Cardiac muscle cell (in vitro differentiated cells and primary cell): ENCODE measurements around the gene MSMB. TPM values are rescaled to one million over a fixed set of nuclear protein-coding genes. Genes with fewer than 3 reads are reported as not detected.

ENCODE experiments used
- DNase-seq, 2 donors: peaks; one replicate each; pipeline versions ENCODE4 v3.0.0 to v3.0.0-alpha.2; 2010 to 2017; ENCODE audit warnings: low read depth in 1 of 2, low spot score in 1 of 2
- H3K27ac ChIP-seq: fragments of 200-600 bp; sonication (generic); 2 replicates; pipeline ENCODE4 v1.5.1; 2016
- H3K27me3 ChIP-seq: fragments of 200-600 bp; sonication (generic); 2 replicates; pipeline ENCODE4 v1.6.0; 2016; ENCODE audit warnings: control low read depth
- H3K36me3 ChIP-seq: fragments of 200-600 bp; sonication (generic); 2 replicates; pipeline ENCODE4 v1.5.1; 2016; ENCODE audit warnings: control low read depth
- H3K4me1 ChIP-seq: fragments of 200-600 bp; sonication (generic); 2 replicates; pipeline ENCODE4 v1.8.1; 2017; ENCODE audit warnings: low read depth, mild to moderate bottlenecking, mixed run types
- H3K4me3 ChIP-seq: fragments of 200-600 bp; sonication (generic); 2 replicates; pipeline ENCODE4 v1.5.1; 2016; ENCODE audit warnings: mild to moderate bottlenecking
- H3K9me3 ChIP-seq: fragments of 200-600 bp; sonication (generic); 2 replicates; pipeline ENCODE4 v1.5.1; 2017; ENCODE audit warnings: low read depth, mild to moderate bottlenecking, control low read depth
- polyA plus RNA-seq: library from polyadenylated mRNA; unstranded; fragments of >200 nt; fragmentation: Nextera tagmentation; extraction: Ambion mirVana; gene quantifications from 2 replicates; pipeline ENCODE4 v1.2.1, GENCODE V29; 2016
- total RNA-seq: library from RNA; depleted of rRNA; stranded (reverse); fragments of >200 nt; gene quantifications from 2 replicates; pipeline ENCODE4 v1.2.3, GENCODE V29; 2016
- TF ChIP-seq, protein P1 (sequence below): IDR thresholded peaks from 2 replicates; pipeline ENCODE4 v1.5.1; 2012; ENCODE audit warnings: low read depth, mild to moderate bottlenecking, low read length

Gene MSMB
- total and polyA plus RNA-seq, 2 experiments from 2014 or later = not detected

DNA sequence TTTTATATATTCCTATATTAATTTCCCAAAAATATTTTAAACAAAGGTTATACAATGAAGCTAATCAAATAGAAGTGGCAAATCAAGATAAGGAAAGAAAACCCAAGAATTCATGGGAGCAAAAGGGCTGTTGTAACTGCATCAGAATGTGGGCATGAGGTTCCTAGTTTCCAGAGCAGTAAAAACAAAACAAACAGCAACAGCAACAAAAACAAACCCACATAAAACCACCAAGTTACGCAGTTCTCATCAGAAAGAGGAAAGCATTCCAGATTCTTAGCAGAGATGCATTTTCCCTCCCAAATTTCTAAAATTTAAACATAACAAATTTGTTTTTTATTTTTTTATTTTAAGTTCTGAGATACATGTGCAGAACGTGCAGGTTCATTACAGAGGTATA, 34.8 kb upstream of the MSMB start:
- Histone ChIP-seq H3K9me3 (no peaks in the 10 kb centered on the region), H3K27me3 (no peaks in the 10 kb centered on the region), H3K27ac (no peak overlapping the region), H3K4me3 (no peak overlapping the region), H3K4me1 (no peaks in the 10 kb centered on the region), H3K36me3 (no peaks in the 10 kb centered on the region)
- TF ChIP-seq, protein P1, sequence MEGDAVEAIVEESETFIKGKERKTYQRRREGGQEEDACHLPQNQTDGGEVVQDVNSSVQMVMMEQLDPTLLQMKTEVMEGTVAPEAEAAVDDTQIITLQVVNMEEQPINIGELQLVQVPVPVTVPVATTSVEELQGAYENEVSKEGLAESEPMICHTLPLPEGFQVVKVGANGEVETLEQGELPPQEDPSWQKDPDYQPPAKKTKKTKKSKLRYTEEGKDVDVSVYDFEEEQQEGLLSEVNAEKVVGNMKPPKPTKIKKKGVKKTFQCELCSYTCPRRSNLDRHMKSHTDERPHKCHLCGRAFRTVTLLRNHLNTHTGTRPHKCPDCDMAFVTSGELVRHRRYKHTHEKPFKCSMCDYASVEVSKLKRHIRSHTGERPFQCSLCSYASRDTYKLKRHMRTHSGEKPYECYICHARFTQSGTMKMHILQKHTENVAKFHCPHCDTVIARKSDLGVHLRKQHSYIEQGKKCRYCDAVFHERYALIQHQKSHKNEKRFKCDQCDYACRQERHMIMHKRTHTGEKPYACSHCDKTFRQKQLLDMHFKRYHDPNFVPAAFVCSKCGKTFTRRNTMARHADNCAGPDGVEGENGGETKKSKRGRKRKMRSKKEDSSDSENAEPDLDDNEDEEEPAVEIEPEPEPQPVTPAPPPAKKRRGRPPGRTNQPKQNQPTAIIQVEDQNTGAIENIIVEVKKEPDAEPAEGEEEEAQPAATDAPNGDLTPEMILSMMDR = no peak
- DNase-seq = no peak

DNA sequence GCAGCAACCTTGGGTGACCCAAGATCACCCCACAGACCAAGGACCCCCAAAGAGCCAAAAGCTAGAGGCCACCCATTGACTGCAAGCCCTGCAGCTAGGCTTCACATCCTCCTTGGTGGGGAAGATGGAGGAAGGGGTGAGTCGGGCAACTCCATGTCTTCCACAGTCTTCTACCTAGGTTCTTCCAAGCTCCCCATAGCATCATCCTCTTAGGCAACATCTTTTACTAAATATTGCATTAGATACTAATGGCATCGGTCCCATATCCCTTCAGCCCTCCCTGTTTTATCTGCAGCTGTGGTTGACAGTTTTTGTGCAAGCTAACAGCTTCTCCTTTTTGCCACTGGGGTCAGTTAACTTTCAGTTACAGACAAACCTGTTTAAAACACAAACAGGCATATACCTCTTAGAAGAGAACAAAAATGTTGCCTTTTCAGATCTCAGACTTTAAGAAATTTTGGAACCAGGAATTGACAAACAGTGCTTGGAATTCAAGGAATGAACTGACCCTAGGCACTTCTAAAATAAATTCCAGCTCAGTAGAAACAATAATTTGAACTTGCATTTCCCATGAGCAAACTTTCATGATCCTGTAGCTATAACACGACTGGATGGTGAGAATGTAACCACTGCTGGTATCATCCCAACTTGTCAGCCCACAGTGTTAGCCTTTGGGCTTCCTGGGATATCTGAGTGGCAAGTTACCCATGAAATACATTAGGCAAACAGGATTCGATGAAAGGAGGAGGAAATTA, 33.9 kb upstream of the MSMB start:
- TF ChIP-seq, protein P1 = no peak
- Histone ChIP-seq H3K4me3 (no peak overlapping the region), H3K4me1 (no peaks in the 10 kb centered on the region), H3K27me3 (no peaks in the 10 kb centered on the region), H3K27ac (no peak overlapping the region), H3K9me3 (no peaks in the 10 kb centered on the region), H3K36me3 (no peaks in the 10 kb centered on the region)
- peak in 1 of 2 donors; percentile 53 for DNase-seq

DNA sequence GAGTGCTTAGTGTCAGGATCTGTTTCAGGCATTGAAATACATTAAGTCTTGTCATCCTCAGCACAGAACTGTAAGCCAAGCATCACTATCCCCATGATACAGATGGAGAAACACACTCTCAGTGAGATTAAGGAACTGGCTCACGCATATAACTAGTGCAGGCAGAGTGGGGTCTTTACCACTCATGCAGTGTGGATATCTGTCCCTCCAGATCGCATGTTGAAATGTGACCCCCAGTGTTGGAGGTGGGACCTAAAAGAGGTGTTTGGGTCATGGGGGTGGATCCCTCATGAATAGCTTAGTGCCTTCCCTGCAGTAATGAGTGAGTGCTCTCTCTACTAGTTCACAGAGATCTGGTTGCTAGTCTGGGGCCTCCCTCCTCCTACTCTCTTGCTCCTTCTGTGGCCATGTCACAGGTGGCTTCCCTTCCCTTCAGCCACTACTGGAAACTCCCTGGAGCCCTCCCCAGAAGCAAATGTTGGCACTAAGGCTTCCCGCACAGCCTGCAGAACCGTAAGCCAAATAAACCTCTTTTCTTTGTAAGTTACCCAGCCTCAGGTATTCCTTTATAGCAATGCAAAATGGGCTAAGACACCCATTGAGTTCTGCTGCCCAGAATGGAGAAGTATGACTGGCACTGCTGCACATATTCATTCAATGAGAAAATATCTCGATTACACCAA, 31.8 kb upstream of the MSMB start:
- H3K4me3 ChIP-seq = no peak overlapping the region
- no peaks in the 10 kb centered on the region for H3K4me1 ChIP-seq
- no peaks in the 10 kb centered on the region for H3K36me3 ChIP-seq
- TF ChIP-seq, protein P1 = no peak
- no peak for DNase-seq
- H3K27me3 ChIP-seq = no peaks in the 10 kb centered on the region
- H3K27ac ChIP-seq = no peak overlapping the region
- no peaks in the 10 kb centered on the region for H3K9me3 ChIP-seq

DNA sequence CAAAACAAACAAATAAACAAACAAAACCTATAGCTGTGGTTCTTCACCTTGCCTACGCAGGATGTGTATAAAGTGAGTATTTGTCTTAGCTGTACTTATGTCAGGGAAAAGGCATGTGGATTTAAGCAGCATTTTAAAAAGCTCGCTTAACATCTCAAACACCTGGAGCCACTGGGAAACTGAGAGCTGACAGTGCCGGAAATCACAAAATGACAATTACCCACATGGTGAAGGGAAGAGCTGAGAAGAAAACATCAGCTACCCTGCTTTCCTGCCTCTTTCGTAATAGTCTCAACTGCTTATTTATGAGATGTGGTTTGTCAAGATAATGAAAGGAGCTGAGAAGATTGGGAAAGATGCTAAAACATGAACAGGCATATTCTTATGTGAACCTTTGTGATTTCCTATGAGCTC, 31.1 kb upstream of the MSMB start:
- TF ChIP-seq, protein P1 = no peak
- no peak overlapping the region for H3K27ac ChIP-seq

DNA sequence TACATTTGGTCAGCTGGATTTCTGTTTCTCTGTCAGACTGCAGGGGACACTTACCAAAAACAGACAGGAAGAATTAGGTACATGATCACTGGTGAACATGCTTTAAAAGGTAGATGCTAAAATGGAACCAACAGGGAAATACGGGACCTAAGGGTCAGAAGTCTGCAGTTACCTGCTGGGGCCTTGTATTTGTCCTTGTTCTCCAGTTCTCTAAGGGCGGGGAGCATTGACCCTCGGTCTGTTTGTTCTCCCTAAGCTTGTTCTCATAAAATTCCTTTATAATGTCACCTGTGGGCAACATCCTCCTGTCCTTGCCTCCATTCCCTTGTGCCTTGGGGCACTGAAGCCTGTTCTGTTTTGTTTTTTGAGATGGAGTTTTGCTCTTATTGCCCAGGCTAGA, 29.8 kb upstream of the MSMB start:
- H3K27ac ChIP-seq = no peak overlapping the region
- H3K27me3 ChIP-seq = no peaks in the 10 kb centered on the region
- H3K9me3 ChIP-seq = no peaks in the 10 kb centered on the region
- H3K4me1 ChIP-seq = no peaks in the 10 kb centered on the region
- no peaks in the 10 kb centered on the region for H3K36me3 ChIP-seq
- no peak overlapping the region for H3K4me3 ChIP-seq
- TF ChIP-seq, protein P1 = no peak
- DNase-seq = no peak

More for the DNA sequence above, 31.1 kb upstream of the MSMB start:
- Histone ChIP-seq H3K27me3 (no peaks in the 10 kb centered on the region), H3K4me3 (no peak overlapping the region), H3K9me3 (no peaks in the 10 kb centered on the region), H3K4me1 (no peaks in the 10 kb centered on the region), H3K36me3 (no peaks in the 10 kb centered on the region)
- peak in 1 of 2 donors; percentile 51 for DNase-seq
